Stimulated activated CD8-positive, alpha-beta memory T cell treated with anti-CD3 and anti-CD28 coated beads, Interleukin-4, amount 100 ng/mL, for 4 hours (primary cell): Measurements from ENCODE around the gene MTCH1.

Experiments
- DNase-seq, 2 donors: peaks; one replicate each; pipeline ENCODE4 v3.0.0-alpha.2; 2020; ENCODE audit warnings: low read depth in 2 of 2, low spot score in 1 of 2

MTCH1 gene

DNA sequence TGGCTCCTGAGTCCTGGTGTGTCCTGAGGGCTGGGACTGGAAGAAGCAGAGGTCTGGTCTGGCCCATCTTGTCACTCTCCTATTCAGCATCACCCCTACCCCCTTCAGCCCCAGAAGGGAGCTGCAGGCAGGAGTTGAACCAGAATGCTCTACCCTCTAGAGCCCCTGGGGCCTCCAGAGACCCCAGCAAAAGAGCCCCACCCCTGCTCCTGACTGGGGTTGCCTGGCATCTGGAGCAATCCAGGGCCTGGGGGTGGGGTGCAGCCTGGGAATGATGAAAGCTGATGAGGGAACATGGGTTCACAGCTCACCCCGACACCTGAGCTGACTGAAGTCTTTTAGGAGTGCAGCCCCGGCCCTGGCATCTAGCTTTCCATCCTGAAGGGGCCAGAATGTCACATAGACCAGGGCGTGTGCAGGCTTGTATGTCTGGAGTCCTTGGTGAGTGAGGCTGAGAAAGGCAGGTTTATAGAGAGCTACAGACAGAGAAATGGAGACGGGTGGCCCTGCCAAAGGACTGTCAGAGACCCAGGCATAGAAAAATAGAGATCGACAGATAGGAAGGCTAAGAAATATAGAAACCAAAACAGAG, 31.7 kb upstream of the MTCH1 start:
- no peak for DNase-seq

DNA sequence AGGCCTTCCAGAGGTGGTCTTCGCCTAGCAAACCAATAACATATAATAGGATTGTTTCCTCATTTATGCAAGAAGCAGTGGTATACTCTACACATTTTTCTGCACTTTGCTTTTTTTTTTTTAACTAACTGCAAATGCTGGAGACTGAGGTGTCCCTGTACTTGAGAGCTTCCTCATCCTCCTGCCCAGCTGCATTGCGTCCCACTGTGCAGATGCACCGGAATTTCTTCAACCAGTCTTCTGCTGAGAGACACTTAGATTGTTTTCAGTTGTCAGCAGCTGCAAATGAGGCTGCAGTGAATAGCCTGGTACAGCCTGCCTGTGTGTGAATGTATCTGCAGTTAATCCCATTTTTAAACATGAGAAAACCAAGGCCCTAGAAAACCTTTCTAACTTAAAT, 31.0 kb upstream of the MTCH1 start:
- no peak for DNase-seq

DNA sequence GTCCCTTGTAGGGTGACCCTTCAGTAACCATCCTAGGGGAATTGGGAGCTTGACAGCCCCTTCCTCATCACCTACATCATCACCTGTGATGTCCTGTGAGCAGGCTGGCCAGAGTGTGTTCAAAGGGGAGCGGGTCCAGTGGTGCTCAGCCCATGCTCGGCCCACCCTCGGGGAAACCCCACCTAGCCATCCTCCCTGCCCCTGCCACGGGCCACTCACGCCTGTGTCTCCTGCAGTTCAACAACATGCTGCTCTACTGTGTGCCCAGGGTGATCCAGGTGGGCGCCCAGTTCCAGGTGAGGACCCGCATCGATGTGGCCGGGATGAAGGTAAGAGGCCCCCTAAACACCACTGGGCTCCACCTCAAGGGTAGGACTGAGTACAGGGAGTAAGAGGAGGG, 29.5 kb upstream of the MTCH1 start:
- DNase-seq: no peak

DNA sequence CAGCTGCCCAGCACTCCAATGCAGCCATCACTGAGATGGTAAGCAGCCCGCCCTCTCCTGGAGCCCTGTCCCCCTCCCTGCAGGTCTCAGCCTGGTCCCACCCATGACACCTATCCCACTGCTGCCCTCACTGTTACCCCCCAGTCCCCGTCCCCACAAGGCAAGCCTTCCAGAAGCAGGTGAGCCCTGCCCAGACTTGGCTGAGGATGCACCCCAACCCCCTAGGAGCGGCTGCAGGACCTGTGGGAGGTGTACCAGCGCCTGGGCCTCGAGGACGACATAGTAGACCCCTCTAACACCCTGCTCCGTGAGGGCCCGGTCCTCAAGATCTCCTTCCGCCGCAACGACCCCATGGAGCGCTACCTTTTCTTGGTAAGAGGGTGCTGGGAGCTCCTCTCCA, 28.7 kb upstream of the MTCH1 start:
- no peak for DNase-seq

DNA sequence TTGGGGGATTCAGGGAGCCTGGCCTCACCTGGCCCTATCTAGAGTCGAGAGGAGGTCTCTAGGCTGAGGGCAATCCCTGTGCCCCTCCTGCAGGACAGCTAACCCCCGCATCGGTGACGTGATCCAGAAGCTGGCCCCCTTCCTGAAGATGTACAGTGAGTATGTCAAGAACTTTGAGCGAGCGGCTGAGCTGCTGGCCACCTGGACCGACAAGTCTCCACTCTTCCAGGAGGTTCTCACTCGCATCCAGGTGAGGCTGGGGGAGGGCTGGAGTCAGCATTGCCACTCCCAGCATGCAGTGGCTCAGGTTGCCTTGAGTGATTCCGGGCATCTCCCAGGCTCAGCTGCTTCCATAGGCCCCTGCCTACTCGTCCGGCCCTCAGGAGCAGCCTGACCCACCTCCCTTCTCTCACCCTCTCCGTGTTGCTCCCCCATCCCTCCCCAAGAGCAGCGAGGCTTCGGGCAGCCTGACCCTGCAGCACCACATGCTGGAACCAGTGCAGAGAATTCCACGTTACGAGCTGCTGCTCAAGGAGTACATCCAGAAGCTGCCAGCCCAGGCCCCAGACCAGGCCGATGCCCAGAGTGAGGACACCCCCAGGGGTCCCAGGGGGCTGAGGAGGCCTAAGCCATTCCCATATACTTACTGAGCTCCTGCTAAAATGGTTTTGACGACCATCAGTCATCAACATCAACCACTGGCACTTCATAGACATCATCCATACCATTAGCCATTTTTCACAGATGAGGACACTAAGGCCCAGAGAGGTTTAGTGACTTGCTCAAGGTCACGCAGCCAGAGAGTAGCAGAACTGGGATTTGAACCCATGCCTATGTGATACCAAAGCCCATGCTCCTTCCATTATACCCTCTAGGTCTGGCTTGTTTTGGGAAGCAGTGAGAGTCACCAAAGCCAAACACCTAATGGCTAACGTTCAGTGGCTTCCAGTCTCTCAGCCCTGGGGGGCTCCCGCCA, 27.8 kb upstream of the MTCH1 start:
- no peak for DNase-seq

DNA sequence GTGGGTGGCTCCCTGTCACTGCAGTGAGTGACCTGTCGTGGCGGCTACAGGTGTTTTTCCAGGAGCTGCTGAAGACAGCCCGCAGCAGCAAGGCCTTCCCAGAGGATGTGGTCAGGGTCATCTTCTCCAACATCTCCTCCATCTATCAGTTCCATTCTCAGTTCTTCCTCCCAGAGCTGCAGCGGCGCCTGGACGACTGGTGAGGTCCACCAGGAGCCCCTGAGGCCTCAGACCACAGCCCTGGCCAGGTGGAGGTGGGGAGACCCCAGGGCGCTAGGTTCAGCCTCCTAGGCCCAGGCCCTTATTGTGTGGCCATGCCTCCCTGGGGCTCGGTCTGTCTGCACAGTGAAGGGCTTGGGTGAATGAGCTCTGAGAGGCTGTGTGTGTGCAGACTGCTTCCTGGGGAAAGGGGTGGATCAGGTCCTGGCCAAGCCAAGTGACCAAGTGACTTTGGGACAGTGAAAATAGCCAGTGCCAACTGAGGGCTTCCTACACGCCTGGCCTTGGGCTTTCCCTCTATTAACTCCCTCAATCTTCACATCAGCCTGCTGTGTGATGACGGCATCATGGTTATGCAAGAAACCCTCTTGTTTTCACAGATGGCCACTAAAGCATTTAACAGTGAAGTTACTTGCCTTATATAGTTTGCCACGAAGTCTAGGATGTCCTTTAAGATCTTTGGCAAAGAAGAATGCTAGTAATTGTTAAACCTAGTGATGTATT, 25.8 kb upstream of the MTCH1 start:
- no peak for DNase-seq

DNA sequence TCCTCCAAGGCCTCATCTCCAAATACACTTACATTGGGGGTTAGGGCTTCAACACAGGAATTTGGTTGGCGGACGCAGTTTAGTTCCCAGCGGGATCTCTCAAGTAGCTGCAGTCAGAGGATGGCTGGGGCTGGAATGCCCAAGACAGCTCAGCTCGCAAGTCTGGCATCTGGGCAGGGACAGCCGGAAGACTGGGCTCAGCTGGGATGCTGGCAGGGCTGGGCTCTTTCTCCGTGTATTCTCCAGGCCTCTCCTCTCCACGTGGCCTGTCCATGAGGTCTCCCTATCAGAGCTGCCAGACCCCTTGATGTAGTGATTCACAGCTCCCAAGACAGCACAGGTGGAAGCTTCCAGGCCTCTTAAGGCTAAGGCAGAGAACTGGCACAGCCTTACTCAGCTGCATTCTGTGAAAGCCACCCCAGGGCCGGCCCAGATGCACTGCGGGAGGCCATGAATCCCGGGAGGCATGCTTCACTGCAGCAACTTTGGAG, 24.5 kb upstream of the MTCH1 start:
- DNase-seq: no peak

DNA sequence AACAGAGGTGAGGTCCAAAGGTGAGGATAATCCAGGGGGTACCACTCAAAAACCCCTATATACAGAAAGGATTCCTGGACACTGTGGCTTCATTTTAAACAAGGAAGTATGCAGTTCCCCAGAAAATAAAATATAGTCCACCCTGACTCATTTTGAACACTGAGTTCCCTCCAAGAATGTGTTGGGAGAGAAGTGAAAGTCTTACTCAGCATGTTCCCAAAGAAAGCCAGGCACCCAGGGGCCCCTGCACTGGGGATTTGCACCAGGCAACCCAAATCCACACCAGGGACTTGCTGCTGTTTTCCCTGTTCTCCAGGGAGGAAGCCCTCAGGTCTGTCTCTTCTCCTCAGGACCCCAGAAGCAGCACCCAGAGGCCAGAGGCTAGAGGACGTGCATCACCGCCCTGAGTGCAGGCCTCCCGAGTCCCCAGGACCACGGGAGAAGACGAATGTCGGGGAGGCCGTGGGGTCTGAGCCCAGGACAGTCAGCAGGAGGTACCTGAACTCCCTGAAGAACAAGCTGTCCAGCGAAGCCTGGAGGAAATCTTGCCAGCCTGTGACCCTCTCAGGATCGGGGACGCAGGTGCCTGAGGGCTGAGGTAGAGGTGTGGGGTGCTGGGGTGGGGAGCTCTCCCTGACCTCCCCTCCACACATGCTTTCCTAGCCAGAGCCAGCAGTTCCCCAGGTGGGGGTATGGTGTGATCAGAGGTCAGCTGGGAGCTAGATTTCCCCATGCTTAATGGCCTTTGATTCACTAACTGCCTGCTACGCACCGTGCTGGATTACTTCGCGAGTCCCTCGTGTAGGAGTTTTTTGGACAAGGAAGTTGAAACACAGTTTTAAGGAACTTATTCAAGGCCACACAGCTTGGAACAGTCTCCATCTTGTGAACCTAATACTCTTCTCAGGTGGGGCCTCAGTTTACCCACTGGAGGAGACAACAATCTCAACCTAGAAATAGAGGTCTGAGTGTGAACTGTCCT, 22.8 kb upstream of the MTCH1 start:
- DNase-seq: no peak

DNA sequence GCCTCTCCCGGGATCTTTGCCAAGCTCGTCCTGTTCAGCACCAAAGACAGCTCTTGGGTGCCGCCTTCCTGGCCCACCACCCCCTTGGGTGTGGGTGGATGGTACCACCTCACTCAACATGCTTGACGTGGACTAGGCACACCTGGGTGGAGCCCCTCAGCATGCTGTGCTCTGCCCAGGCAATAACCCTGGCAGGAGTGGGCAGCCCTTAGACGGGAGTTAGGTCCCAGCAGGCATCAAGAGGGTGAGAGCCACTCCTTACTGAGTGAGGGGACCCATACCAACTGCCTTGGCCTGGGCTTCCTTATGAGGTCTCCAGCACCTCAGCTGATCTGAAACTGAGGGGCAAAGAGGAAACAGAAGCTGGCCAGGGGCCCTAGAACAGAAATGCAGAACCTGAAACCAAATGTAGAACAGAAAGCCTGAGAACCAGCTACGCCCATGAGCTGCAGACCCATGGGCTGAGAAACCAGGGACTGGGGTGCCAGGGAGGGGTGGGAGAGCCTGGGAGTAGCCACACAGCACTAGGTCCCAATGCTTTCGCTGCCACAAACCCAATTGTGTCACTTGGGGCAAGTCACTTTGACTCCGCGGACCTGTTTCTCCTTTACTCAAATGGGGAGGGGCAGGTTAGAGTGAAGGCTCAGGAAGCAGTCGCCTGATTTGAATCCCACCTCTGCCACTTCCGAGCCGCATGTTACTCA, 21.5 kb upstream of the MTCH1 start:
- no peak for DNase-seq

DNA sequence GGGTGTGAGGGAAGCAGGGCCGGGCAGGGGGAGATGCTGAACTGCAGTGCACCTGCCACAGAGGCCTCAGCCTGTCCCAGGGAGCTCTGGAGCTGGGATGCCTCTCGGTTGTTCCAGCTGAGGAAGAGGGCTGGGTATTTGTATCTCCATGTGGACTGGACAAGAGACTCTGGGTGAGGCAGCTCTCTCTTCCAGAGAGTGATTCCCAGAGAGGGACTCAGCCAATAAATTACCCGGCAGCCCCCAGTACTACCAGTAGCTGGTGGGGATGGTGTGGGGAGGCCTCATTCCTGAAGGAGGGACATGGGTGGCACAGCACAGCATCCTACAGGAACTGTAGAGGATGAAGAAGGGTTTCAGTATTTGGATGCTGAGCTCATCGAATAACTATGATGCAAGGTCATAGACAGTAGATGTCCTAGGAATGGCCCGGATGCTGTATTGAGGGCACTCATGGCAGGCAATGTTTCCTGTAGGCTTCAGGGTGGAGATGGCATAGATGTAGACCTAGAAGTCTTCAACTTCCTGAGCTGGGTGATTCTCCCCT, 20.9 kb upstream of the MTCH1 start:
- no peak for DNase-seq

DNA sequence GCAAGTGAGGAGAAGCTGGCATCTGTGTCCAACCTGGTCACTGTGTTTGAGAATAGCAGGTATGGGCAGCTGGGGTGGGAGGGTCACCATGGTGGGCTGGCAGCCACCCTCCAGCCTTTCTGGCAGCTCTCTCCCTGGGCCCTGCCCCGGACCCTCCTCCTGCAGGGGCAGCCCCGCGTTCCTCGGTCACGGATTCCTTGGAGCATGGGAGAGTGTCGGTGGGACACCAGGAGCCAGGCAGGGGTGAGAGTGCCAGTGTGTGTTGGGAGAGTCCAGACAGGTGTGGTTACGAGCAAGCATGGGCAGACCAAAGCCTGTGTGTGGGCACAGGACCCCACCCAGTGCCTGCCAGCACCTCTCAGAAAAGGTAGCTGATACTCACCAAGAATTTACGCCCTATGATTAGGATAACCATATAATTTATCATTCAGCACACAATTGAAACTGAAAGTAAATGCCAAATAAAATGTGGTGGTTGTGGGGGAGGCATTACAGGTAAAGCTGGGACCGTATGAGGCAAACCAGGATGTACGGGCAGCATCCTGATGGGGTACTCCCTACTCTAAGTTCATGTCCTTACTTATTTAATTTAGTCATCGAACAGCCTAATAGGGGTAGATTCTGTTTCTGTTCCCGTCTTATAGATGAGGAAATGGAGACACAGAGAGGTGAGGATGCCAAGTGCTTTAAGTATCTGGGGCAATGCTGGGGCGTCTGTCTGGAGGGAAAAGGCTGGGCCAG, 20.0 kb upstream of the MTCH1 start:
- DNase-seq: no peak

DNA sequence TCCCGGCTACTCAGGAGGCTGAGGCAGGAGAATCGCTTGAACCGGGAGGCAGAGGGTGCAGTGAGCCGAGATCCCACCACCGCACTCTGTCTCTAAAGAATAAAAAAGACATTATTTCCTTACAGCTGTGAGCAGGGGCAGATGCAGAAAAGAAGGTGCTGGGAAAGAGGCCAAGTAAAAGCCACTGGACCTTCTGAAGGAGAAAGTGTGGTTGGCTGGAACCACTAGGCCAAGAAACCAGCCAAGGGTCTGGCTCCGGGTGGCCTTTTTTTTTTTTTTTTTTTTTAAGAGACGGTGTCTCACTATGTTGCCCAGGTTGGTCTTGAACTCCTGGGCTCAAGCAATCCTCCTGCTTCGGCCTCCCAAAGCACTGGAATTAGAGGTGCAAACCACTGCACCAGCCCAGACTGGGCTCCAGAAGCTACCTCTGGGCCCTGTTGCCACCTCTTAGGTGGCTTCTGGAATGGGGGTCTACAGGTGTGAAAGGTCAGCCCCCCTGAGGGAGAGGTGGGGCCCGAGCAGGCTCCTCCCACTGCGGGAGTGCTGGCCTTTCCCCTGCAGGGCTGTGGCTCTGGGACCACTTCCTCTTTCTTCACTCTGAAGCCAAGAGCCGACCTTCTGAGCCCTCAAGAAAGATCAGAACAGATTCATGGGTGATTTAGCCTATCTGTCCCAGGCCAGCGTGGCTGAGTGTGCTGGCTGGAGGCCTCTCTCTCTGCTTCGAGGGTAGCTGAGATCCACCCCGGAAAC, 19.2 kb upstream of the MTCH1 start, which contains the start of gene FGD2:
TSS of gene FGD2 (plus strand) at position 595 of the 750 bp plus-strand sequence. CDS start 163 bp downstream, outside the sequence.
- DNase-seq: no peak

DNA sequence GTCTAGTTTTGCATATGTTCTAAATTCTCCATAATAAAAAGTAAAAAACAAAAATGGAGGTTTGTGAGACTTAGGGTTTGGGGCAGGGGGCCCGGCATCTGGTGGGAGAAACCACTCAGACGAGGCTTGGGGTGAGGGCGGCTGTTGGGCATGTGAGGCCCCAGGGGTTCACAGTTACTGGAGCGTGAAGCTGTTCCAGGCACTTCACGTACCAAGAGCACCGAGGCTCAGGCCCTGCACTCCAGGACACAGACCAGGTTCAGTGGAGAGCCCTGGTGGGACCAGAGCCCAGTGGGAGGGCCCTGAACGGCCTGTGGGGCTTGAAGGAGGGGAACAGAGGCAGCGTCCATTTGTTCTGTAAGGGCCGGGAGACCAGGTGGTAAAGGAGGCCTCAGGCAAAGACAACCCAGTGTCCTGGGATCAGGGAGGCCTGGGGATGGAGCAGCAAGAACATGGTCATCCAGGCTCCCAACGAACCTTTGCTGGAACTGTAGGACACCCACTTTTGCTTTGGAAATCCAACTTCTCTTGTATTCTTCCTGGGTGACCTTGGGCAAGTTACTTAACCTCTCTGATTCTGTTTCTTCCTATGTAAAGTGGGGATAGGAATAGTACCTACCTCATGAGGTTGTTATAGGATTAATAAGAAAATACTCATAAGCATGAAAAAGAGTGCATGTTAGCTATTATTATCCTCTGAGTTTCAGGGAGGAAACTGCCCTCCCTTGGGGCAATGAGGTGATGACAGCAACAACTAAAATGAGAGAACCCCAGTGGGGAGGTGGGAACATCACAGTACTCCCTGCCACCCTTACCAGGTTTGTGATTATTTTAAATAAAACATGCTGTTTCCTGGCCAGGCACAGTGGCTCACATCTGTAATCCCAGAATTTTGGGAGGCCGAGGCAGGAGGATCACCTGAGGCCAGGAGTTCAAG, 18.3 kb upstream of the MTCH1 start:
- DNase-seq: no peak

DNA sequence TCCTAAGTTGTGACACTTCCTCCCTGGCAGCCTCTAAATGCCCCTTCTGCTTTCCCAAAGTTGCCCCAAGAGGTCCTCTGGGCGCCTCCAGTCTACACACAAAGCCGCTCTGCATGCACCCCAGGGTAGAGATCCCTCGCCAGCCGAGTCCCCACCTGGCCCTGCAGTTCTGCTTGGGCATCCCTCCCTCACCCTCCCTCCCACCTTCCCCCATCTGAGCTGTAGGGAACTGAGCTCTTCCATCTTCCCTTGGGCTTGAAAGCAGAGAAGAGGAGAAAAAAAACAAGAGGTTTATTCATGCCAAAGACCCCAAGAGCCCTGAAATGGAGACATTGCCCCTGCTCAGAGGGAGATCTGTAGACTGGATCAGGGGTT, 13.7 kb upstream of the MTCH1 start:
- no peak for DNase-seq

DNA sequence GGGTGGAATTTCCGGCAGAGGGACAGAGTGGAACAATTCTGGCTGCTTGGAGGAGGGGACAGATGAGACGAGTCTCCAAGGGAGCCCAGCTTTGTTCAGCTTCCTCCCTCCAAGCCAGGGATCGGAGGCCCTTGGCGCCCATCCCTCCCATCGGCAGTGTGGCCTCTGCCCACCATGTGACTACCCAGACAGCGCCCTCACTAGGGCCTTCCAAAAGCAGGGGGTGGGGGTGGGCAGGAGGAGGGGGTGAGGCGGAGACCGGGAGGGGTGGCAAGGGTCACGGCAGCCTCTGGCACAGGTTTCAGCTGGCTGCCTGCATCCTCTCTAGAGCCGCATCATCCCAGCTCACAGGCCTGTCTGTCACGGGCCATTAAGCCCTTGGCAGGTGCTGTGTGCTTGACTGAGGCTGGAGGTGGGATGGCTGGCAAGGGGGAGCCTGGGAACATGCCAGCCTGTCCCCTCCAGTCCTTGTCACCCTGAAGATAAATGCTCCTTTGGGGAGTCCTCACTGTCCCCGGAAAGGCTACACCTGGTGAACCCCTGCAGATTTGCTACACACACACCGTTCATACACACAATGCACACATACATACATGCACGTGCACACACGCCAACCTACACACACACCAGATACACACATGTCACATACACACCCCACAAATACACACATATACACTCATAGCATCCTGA, 13.2 kb upstream of the MTCH1 start:
- DNase-seq: no peak

DNA sequence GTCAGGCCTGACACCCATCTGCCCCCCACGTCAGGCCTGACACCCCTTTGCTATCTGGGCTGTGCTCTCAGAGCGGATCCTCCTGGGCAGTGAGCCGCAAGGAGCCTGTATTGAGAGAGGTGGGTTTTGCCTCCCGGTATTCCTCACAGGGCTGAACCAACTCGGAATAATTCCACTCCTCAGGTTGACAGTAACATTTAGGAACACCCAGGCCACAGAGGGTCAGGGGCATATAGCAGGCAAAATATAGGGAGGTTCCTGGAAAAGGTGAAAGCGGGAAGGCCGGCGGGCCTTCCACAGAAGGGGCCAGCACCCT, 12.7 kb upstream of the MTCH1 start:
- no peak for DNase-seq
